ENCODE measurements around the gene CYP4Z1. TPM values are rescaled to one million over a fixed set of nuclear protein-coding genes. Genes with fewer than 3 reads are reported as not detected.
"Not testable (repeated sequence)": the region's sequence is repeated elsewhere in the genome, so short reads cannot be mapped to it uniquely, and the experiment has no call there.

CYP4Z1 gene
- total RNA-seq, 1 donor from 2014 or later = not detected

DNA sequence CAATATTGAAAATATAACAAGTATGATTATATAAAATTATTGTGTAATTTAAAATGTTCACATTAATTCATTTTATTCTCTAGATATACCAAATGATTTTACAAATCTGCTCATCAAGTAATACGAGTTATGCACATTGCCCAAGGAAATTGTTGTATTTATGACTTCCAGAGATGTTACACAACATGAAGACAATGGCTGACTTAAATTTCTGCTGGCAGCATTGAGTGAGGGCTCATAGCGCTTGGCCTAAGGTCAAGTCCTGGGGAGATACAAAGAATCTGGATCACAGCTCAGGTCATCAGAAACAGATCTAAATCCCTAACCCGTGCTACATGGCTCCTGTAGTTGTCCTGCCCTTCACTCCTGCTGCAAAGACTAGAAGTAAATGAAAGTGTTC, 73.3 kb downstream of the CYP4Z1 start:
- H3K27me3 Mint-ChIP-seq; H3K9me3 Mint-ChIP-seq; H3K27ac Mint-ChIP-seq; H3K4me3 Mint-ChIP-seq; H3K36me3 Mint-ChIP-seq (ENCODE audit: low read depth); DNase-seq; H3K4me1 Mint-ChIP-seq; intact Hi-C loops (cut with micrococcal nuclease): not testable (repeated sequence)

DNA sequence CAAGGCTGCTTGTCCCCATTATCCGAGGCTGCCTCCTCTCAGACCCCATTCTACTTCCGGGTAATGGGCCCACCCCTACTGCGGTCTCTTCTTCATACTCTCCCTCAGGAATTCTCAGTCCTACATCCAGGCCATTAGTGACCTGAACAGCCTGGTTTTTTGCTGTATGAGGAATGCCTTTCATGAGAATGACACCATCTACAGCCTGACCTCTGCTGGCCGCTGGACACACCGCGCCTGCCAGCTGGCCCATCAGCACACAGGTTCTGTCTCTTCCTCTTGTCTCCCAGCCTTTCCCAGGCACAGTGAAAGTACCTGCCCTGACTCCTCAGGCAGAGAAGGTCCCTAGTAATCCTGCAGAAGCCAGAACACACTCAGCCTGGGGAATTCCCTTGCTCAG, 76.6 kb downstream of the CYP4Z1 start:
- H3K4me1 Mint-ChIP-seq; intact Hi-C loops (cut with micrococcal nuclease); H3K4me3 Mint-ChIP-seq; DNase-seq; H3K27me3 Mint-ChIP-seq; H3K27ac Mint-ChIP-seq; H3K9me3 Mint-ChIP-seq; H3K36me3 Mint-ChIP-seq (ENCODE audit: low read depth): not testable (repeated sequence)

- H3K4me3 Mint-ChIP-seq; H3K4me1 Mint-ChIP-seq; intact Hi-C loops (cut with micrococcal nuclease); H3K36me3 Mint-ChIP-seq (ENCODE audit: low read depth); H3K9me3 Mint-ChIP-seq; DNase-seq; H3K27ac Mint-ChIP-seq; H3K27me3 Mint-ChIP-seq: not testable (repeated sequence)
Measured at GRCh38 chr1:47146495-47146894, 79.5 kb downstream of the CYP4Z1 start.

- no peak for DNase-seq
- Mint-ChIP-seq H3K4me3 (no peak overlapping the region), H3K27me3 (peaks cover 5% of the 10 kb centered on the region), H3K36me3 (ENCODE audit: low read depth) (no peaks in the 10 kb centered on the region), H3K4me1 (no peaks in the 10 kb centered on the region), H3K27ac (no peak overlapping the region), H3K9me3 (no peaks in the 10 kb centered on the region)
- intact Hi-C loops (cut with micrococcal nuclease) = no loop called here
Measured at GRCh38 chr1:47147047-47147785, 80.2 kb downstream of the CYP4Z1 start.

DNA sequence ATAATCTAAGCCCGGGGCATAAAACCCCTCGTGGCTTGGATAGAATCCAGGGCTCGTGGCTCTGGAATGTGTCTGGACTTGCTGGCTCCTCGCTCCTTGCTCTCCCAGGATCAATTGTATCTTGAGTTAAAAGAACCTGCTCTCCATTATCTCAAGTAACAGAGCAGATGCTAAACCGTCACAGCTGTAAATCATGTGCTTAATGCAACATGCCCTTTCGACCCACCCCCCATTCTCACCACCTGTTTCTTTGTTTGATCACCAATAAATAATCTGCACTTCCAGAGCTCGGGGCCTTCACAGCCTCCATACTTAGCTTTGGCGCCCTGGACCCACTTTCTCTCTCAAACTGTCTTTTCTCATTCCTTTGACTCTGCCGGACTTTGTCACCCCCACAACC, 82.1 kb downstream of the CYP4Z1 start:
- H3K27me3 Mint-ChIP-seq; H3K36me3 Mint-ChIP-seq (ENCODE audit: low read depth); H3K27ac Mint-ChIP-seq; intact Hi-C loops (cut with micrococcal nuclease); H3K4me1 Mint-ChIP-seq; H3K9me3 Mint-ChIP-seq; H3K4me3 Mint-ChIP-seq; DNase-seq: not testable (repeated sequence)

GRCh38 chr1:47156457-47156856, 89.4 kb downstream of the CYP4Z1 start:
- H3K4me1 Mint-ChIP-seq; DNase-seq; intact Hi-C loops (cut with micrococcal nuclease); H3K9me3 Mint-ChIP-seq; H3K4me3 Mint-ChIP-seq; H3K27ac Mint-ChIP-seq; H3K36me3 Mint-ChIP-seq (ENCODE audit: low read depth): not testable (repeated sequence)
- H3K27me3 Mint-ChIP-seq = peaks cover 15% of the 10 kb centered on the region

- not testable (repeated sequence) for H3K9me3 Mint-ChIP-seq
Measured at GRCh38 chr1:47157957-47158356, 90.9 kb downstream of the CYP4Z1 start.

DNA sequence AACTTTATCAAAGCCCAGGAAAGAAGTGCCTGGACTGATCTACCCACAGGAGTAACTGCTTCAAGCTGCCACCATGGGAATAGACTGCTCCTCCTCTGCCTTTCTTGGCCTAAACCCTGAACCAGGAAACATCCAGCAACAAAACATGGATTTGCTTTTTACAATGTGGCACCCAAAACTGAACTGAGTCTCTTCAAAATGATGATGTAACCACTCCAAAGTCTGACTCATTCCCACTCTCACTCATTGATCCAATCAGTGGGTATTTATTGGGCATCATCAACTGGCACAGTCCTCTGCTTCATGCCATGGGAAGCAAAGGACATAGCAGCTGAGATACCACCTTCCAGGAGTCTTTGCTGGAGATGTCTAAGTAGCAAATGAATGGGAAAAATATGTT, 93.7 kb downstream of the CYP4Z1 start:
- H3K27ac Mint-ChIP-seq = no peak overlapping the region
- H3K36me3 Mint-ChIP-seq (ENCODE audit: low read depth) = no peaks in the 10 kb centered on the region
- peaks cover 6% of the 10 kb centered on the region for H3K9me3 Mint-ChIP-seq
- intact Hi-C loops (cut with micrococcal nuclease) = no loop called here
- H3K27me3 Mint-ChIP-seq = peaks cover 23% of the 10 kb centered on the region
- no peak overlapping the region for H3K4me3 Mint-ChIP-seq
- no peaks in the 10 kb centered on the region for H3K4me1 Mint-ChIP-seq
- no peak for DNase-seq

More at GRCh38 chr1:47157957-47158356, 90.9 kb downstream of the CYP4Z1 start:
- H3K4me1 Mint-ChIP-seq; H3K4me3 Mint-ChIP-seq; intact Hi-C loops (cut with micrococcal nuclease); H3K36me3 Mint-ChIP-seq (ENCODE audit: low read depth); H3K27ac Mint-ChIP-seq; DNase-seq: not testable (repeated sequence)
- peaks cover 23% of the 10 kb centered on the region for H3K27me3 Mint-ChIP-seq

GRCh38 chr1:47161298-47162040, 94.4 kb downstream of the CYP4Z1 start:
- intact Hi-C loops (cut with micrococcal nuclease) = no loop called here
- no peaks in the 10 kb centered on the region for H3K36me3 Mint-ChIP-seq (ENCODE audit: low read depth)
- DNase-seq = no peak
- no peak overlapping the region for H3K27ac Mint-ChIP-seq
- H3K4me1 Mint-ChIP-seq = no peaks in the 10 kb centered on the region
- peaks cover under 1% of the 10 kb centered on the region for H3K9me3 Mint-ChIP-seq
- H3K27me3 Mint-ChIP-seq = peaks cover 19% of the 10 kb centered on the region
- no peak overlapping the region for H3K4me3 Mint-ChIP-seq

GRCh38 chr1:47164552-47164951, 97.5 kb downstream of the CYP4Z1 start:
- H3K4me1 Mint-ChIP-seq = no peaks in the 10 kb centered on the region
- H3K36me3 Mint-ChIP-seq (ENCODE audit: low read depth) = no peaks in the 10 kb centered on the region
- DNase-seq = no peak
- peaks cover 24% of the 10 kb centered on the region for H3K27me3 Mint-ChIP-seq
- intact Hi-C loops (cut with micrococcal nuclease) = no loop called here
- no peaks in the 10 kb centered on the region for H3K9me3 Mint-ChIP-seq
- no peak overlapping the region for H3K4me3 Mint-ChIP-seq
- H3K27ac Mint-ChIP-seq = no peak overlapping the region

Other genes starting within 250 kb of the CYP4Z1 start
- not detected in 2 replicates for gene CYP4A11, start 125.8 kb upstream of the CYP4Z1 start, total RNA-seq
- not detected in 2 replicates for gene CYP4X1, start 43.6 kb upstream of the CYP4Z1 start, total RNA-seq
- not detected in 2 replicates for gene CYP4A22, start 70.2 kb downstream of the CYP4Z1 start, total RNA-seq
- not detected in 2 replicates for gene PDZK1IP1, start 122.8 kb downstream of the CYP4Z1 start, total RNA-seq
- not detected in 2 replicates for gene TAL1, start 165.0 kb downstream of the CYP4Z1 start, total RNA-seq
- gene STIL, start 246.9 kb downstream of the CYP4Z1 start, total RNA-seq = 25.1 and 28.0 TPM in 2 replicates